MCF 10A (cell line): ENCODE measurements around the gene SPOCK1. TPM values are rescaled to one million over a fixed set of nuclear protein-coding genes. Genes with fewer than 3 reads are reported as not detected.

Experiments
- BruUV-seq: library from RNA; stranded (reverse); fragments of 400-500 nt; replicated peaks from 2 replicates; lab custom pipeline; 2021; lab: Mats Ljungman, UMichigan
- CTCF ChIA-PET: fragments of 300-600 bp; sonication (Branson Sonifier 250); formaldehyde crosslinking; extraction: SDS; loops from one replicate; lab custom pipeline; 2021; ENCODE audit warnings: antibody characterized with exemption, inconsistent platforms; lab: Yijun Ruan, JAX
- POLR2A ChIA-PET: fragments of 300-600, 350-650 bp; sonication (Branson Sonifier 250); formaldehyde crosslinking; extraction: SDS; loops from one replicate; lab custom pipeline; 2020; ENCODE audit warnings: antibody characterized with exemption, inconsistent platforms; lab: Yijun Ruan, JAX
- DNase-seq: peaks from one replicate; pipeline ENCODE4 v3.0.0-alpha.2; 2018; ENCODE audit not compliant: unreplicated experiment
- H3K27ac Mint-ChIP-seq: one replicate; pipeline ENCODE4 v1.8.0; 2022; ENCODE audit warnings: mild to moderate bottlenecking, low read depth, mixed read lengths; ENCODE audit not compliant: unreplicated experiment
- H3K27me3 Mint-ChIP-seq: one replicate; pipeline ENCODE4 v1.8.0; 2022; ENCODE audit warnings: mixed read lengths; ENCODE audit not compliant: insufficient read depth, unreplicated experiment
- H3K36me3 Mint-ChIP-seq: one replicate; pipeline ENCODE4 v1.8.0; 2022; ENCODE audit warnings: mild to moderate bottlenecking, moderate library complexity, mixed read lengths; ENCODE audit not compliant: insufficient read depth, unreplicated experiment
- H3K4me1 Mint-ChIP-seq: one replicate; pipeline ENCODE4 v1.8.0; 2022; ENCODE audit warnings: mixed read lengths; ENCODE audit not compliant: insufficient read depth, unreplicated experiment
- H3K4me3 Mint-ChIP-seq: one replicate; pipeline ENCODE4 v1.8.0; 2022; ENCODE audit warnings: mild to moderate bottlenecking, moderate library complexity, mixed read lengths; ENCODE audit not compliant: unreplicated experiment
- H3K9me3 Mint-ChIP-seq: one replicate; pipeline ENCODE4 v1.8.0; 2022; ENCODE audit warnings: mixed read lengths; ENCODE audit not compliant: unreplicated experiment
- CTCF ChIP-seq: fragments of 200-600 bp; IDR thresholded peaks from one replicate; pipeline ENCODE4 v1.8.0; 2022; ENCODE audit warnings: antibody characterized with exemption, mild to moderate bottlenecking; ENCODE audit not compliant: unreplicated experiment
- intact Hi-C: fragments of 100-400 bp; cut with micrococcal nuclease; formaldehyde crosslinking; loops from 2 replicates; pipeline ENCODE4 v1.14.1; 2022
- total RNA-seq: library from RNA; stranded (reverse); gene quantifications from 2 replicates; pipeline ENCODE4 v1.2.3, GENCODE V29; 2022

Gene SPOCK1
- total RNA-seq, 1 experiment from 2014 or later, result 34.3 TPM

- Mint-ChIP-seq H3K9me3 (no peaks in the 10 kb centered on the region), H3K36me3 (no peaks in the 10 kb centered on the region), H3K4me1 (no peaks in the 10 kb centered on the region), H3K4me3 (no peak overlapping the region), H3K27ac (no peak overlapping the region), H3K27me3 (no peaks in the 10 kb centered on the region)
- POLR2A ChIA-PET, result no interaction called here
- intact Hi-C loops, result no loop called here
- CTCF ChIA-PET, result no interaction called here
- DNase-seq, result no peak
- BruUV-seq, result no TSS peak
- no peak for TF ChIP-seq CTCF
Measured at GRCh38 chr5:137167187-137167586, 331.9 kb downstream of the SPOCK1 start.

- no peaks in the 10 kb centered on the region for H3K9me3 Mint-ChIP-seq
- H3K27me3 Mint-ChIP-seq, result no peaks in the 10 kb centered on the region
- no peaks in the 10 kb centered on the region for H3K4me1 Mint-ChIP-seq
- no peak overlapping the region for H3K4me3 Mint-ChIP-seq
- no peaks in the 10 kb centered on the region for H3K36me3 Mint-ChIP-seq
- H3K27ac Mint-ChIP-seq, result no peak overlapping the region
- CTCF ChIA-PET, result interaction anchor here (1.3 kb wide), 1 partner anchor 87 kb away, joined by 4 read pairs; no protein-coding TSS in a partner anchor
- POLR2A ChIA-PET, result no interaction called here
- intact Hi-C loops, result no loop called here
- no peak for DNase-seq
- no TSS peak for BruUV-seq
- TF ChIP-seq CTCF, result no peak
Measured at GRCh38 chr5:137164961-137165360, 334.2 kb downstream of the SPOCK1 start.

GRCh38 chr5:137164536-137164935 is 334.6 kb downstream of the SPOCK1 start:
- no TSS peak for BruUV-seq
- ChIA-PET POLR2A (no interaction called here), CTCF (interaction anchor here (0.6 to 1.3 kb wide), 3 partner anchors 18 to 270 kb away, joined by 3 to 6 read pairs (median 4); no protein-coding TSS in a partner anchor)
- intact Hi-C loops, result no loop called here
- no peak for DNase-seq
- no peaks in the 10 kb centered on the region for H3K27me3 Mint-ChIP-seq
- no peaks in the 10 kb centered on the region for H3K9me3 Mint-ChIP-seq
- H3K4me1 Mint-ChIP-seq, result no peaks in the 10 kb centered on the region
- no peaks in the 10 kb centered on the region for H3K36me3 Mint-ChIP-seq
- TF ChIP-seq CTCF, result no peak
- no peak overlapping the region for H3K27ac Mint-ChIP-seq
- H3K4me3 Mint-ChIP-seq, result no peak overlapping the region

GRCh38 chr5:137158691-137159090 is 340.4 kb downstream of the SPOCK1 start:
- Mint-ChIP-seq H3K36me3 (peaks cover 5% of the 10 kb centered on the region), H3K9me3 (peaks cover under 1% of the 10 kb centered on the region), H3K4me1 (peaks cover 1% of the 10 kb centered on the region), H3K4me3 (no peak overlapping the region), H3K27ac (no peak overlapping the region), H3K27me3 (no peaks in the 10 kb centered on the region)
- no peak for DNase-seq
- POLR2A ChIA-PET, result interaction anchor here (0.8 kb wide), 1 partner anchor 8 kb away, joined by 4 read pairs; no protein-coding TSS in a partner anchor
- intact Hi-C loops, result no loop called here
- no TSS peak for BruUV-seq
- CTCF ChIA-PET, result interaction anchor here (0.6 kb wide), 2 partner anchors 166 to 579 kb away, joined by 4 read pairs; no protein-coding TSS in a partner anchor
- TF ChIP-seq CTCF, result no peak
